Keratinocyte (primary cell): ENCODE results near the gene ZNF747.

Experiments used
- CTCF ChIP-seq, 3 experiments: IDR thresholded peaks in 1 of 3; conservative IDR thresholded peaks in 1 of 3; optimal IDR thresholded peaks in 1 of 3; 2 replicates in 2 of 3; 3 replicates in 1 of 3; pipeline versions ENCODE3 to v1.5.1; 2011; ENCODE audit warnings: low read length in 3 of 3, mild to moderate bottlenecking in 3 of 3, moderate library complexity in 2 of 3, control low read depth in 1 of 3, inconsistent platforms in 1 of 3; ENCODE audit not compliant: insufficient read depth in 2 of 3; ENCODE audit errors: extremely low read depth in 1 of 3
- EZH2 ChIP-seq: IDR thresholded peaks from one replicate; pipeline ENCODE4 v1.6.1; 2012; ENCODE audit warnings: inconsistent platforms, mild to moderate bottlenecking, low read length, moderate library complexity

GRCh38 chr16:30528799-30529457, 5.7 kb downstream of the ZNF747 start:
- no peak for TF ChIP-seq CTCF (optimal IDR thresholded peaks at IDR 0.05 in 1 of 3, IDR thresholded peaks at IDR 0.05 in 1 of 3, conservative IDR thresholded peaks at IDR 0.05 in 1 of 3; ENCODE audit: extremely low read depth in 1 of 3, insufficient read depth in 2 of 3, low read length in 3 of 3)
- no peak for TF ChIP-seq EZH2
